ENCODE results near the gene UBE2Q2. TPM values are rescaled to one million over a fixed set of nuclear protein-coding genes. Genes with fewer than 3 reads are reported as not detected.
"Not testable (repeated sequence)": the region's sequence is repeated elsewhere in the genome, so short reads cannot be mapped to it uniquely, and the experiment has no call there.

Gene UBE2Q2
- total RNA-seq, 1 experiment from 2014 or later, result 18.1 TPM

- H3K27ac ChIP-seq (ENCODE audit: low read depth, low read length, poor library complexity, severe bottlenecking), result no peak overlapping the region
- intact Hi-C loops (cut with micrococcal nuclease; ENCODE audit: unreplicated experiment), result no loop called here
- H3K4me3 ChIP-seq (ENCODE audit: low read depth, low read length, poor library complexity, severe bottlenecking), result no peak overlapping the region
- peaks cover 4% of the 10 kb centered on the region for H3K36me3 ChIP-seq (ENCODE audit: insufficient read depth, low read length, poor library complexity, severe bottlenecking)
- peaks cover 5% of the 10 kb centered on the region for H3K4me1 ChIP-seq (ENCODE audit: insufficient read depth, low read length, poor library complexity, severe bottlenecking)
- no TSS peak for BruUV-seq (replicated peaks)
- no peaks in the 10 kb centered on the region for H3K9me3 ChIP-seq (ENCODE audit: low read depth, low read length, poor library complexity, severe bottlenecking)
- POLR2A ChIA-PET (ENCODE audit: low non-redundant PET), result no interaction called here
- CTCF ChIA-PET, result no interaction called here
- TF ChIP-seq CTCF (conservative IDR thresholded peaks at IDR 0.05; ENCODE audit: low read depth, low read length) (no peak), EZH2 (IDR thresholded peaks at IDR 0.05; ENCODE audit: borderline replicate concordance, low read depth, low read length, poor library complexity, severe bottlenecking) (no peak)
- no peak for DNase-seq (ENCODE audit: low spot score)
- H3K27me3 ChIP-seq (replicated peaks; ENCODE audit: insufficient read depth, low read depth, low read length, poor library complexity), result no peaks in the 10 kb centered on the region
These were observed 62.0 kb downstream of the UBE2Q2 start for GRCh38 chr15:75905231-75905630.

- DNase-seq (ENCODE audit: low spot score); CTCF ChIA-PET; intact Hi-C loops (cut with micrococcal nuclease; ENCODE audit: unreplicated experiment); BruUV-seq (replicated peaks); H3K27ac ChIP-seq (ENCODE audit: low read depth, low read length, poor library complexity, severe bottlenecking); H3K9me3 ChIP-seq (ENCODE audit: low read depth, low read length, poor library complexity, severe bottlenecking); H3K27me3 ChIP-seq (replicated peaks; ENCODE audit: insufficient read depth, low read depth, low read length, poor library complexity); POLR2A ChIA-PET (ENCODE audit: low non-redundant PET); H3K4me3 ChIP-seq (ENCODE audit: low read depth, low read length, poor library complexity, severe bottlenecking); H3K4me1 ChIP-seq (ENCODE audit: insufficient read depth, low read length, poor library complexity, severe bottlenecking): not testable (repeated sequence)
- peaks cover 26% of the 10 kb centered on the region for H3K36me3 ChIP-seq (ENCODE audit: insufficient read depth, low read length, poor library complexity, severe bottlenecking)
These were observed 67.1 kb downstream of the UBE2Q2 start for GRCh38 chr15:75910355-75910754.

GRCh38 chr15:75916978-75917377 lies 73.7 kb downstream of the UBE2Q2 start:
- POLR2A ChIA-PET (ENCODE audit: low non-redundant PET), result no interaction called here
- DNase-seq (ENCODE audit: low spot score), result no peak
- Histone ChIP-seq H3K9me3 (ENCODE audit: low read depth, low read length, poor library complexity, severe bottlenecking) (no peaks in the 10 kb centered on the region), H3K27ac (ENCODE audit: low read depth, low read length, poor library complexity, severe bottlenecking) (no peak overlapping the region), H3K36me3 (ENCODE audit: insufficient read depth, low read length, poor library complexity, severe bottlenecking) (peaks cover 31% of the 10 kb centered on the region), H3K27me3 (replicated peaks; ENCODE audit: insufficient read depth, low read depth, low read length, poor library complexity) (no peaks in the 10 kb centered on the region), H3K4me1 (ENCODE audit: insufficient read depth, low read length, poor library complexity, severe bottlenecking) (no peaks in the 10 kb centered on the region), H3K4me3 (ENCODE audit: low read depth, low read length, poor library complexity, severe bottlenecking) (no peak overlapping the region)
- intact Hi-C loops (cut with micrococcal nuclease; ENCODE audit: unreplicated experiment), result no loop called here
- TF ChIP-seq EZH2 (IDR thresholded peaks at IDR 0.05; ENCODE audit: borderline replicate concordance, low read depth, low read length, poor library complexity, severe bottlenecking) (no peak), CTCF (conservative IDR thresholded peaks at IDR 0.05; ENCODE audit: low read depth, low read length) (no peak)
- CTCF ChIA-PET, result no interaction called here
- BruUV-seq (replicated peaks), result no TSS peak

GRCh38 chr15:75918135-75918534 lies 74.9 kb downstream of the UBE2Q2 start:
- ChIA-PET CTCF (no interaction called here), POLR2A (ENCODE audit: low non-redundant PET) (no interaction called here)
- no peak for DNase-seq (ENCODE audit: low spot score)
- Histone ChIP-seq H3K36me3 (ENCODE audit: insufficient read depth, low read length, poor library complexity, severe bottlenecking) (peaks cover 31% of the 10 kb centered on the region), H3K27ac (ENCODE audit: low read depth, low read length, poor library complexity, severe bottlenecking) (no peak overlapping the region), H3K27me3 (replicated peaks; ENCODE audit: insufficient read depth, low read depth, low read length, poor library complexity) (no peaks in the 10 kb centered on the region), H3K9me3 (ENCODE audit: low read depth, low read length, poor library complexity, severe bottlenecking) (no peaks in the 10 kb centered on the region), H3K4me1 (ENCODE audit: insufficient read depth, low read length, poor library complexity, severe bottlenecking) (no peaks in the 10 kb centered on the region), H3K4me3 (ENCODE audit: low read depth, low read length, poor library complexity, severe bottlenecking) (no peak overlapping the region)
- intact Hi-C loops (cut with micrococcal nuclease; ENCODE audit: unreplicated experiment), result no loop called here
- no peak for TF ChIP-seq EZH2 (IDR thresholded peaks at IDR 0.05; ENCODE audit: borderline replicate concordance, low read depth, low read length, poor library complexity, severe bottlenecking)
- no TSS peak for BruUV-seq (replicated peaks)

Data from A673 (cell line).